K562 (cell line): ENCODE data around the gene ZNF302. TPM values are rescaled to one million over a fixed set of nuclear protein-coding genes. Genes with fewer than 3 reads are reported as not detected.

Source experiments
- ARID4B ChIP-seq: sonication (generic); formaldehyde crosslinking; IDR thresholded peaks from 2 replicates; pipeline ENCODE4 v1.8.0; 2022; ENCODE audit warnings: mild to moderate bottlenecking, missing genetic modification reagents
- CBFB ChIP-seq: sonication (generic); formaldehyde crosslinking; IDR thresholded peaks from 2 replicates; pipeline ENCODE4 v1.4.0; 2020; ENCODE audit warnings: mild to moderate bottlenecking, missing genetic modification reagents
- CC2D1A ChIP-seq: fragments of 450-650 bp; IDR thresholded peaks from 2 replicates; pipeline ENCODE4 v1.6.1; 2017; ENCODE audit warnings: mild to moderate bottlenecking
- CTCF ChIP-seq, 3 experiments: IDR thresholded peaks in 2 of 3; conservative IDR thresholded peaks in 1 of 3; 2 replicates each; pipeline ENCODE4 v1.5.1; 2011 to 2012; ENCODE audit warnings: low read length in 3 of 3, mild to moderate bottlenecking in 3 of 3, control low read depth in 2 of 3, improper control_type of control experiment in 1 of 3, inconsistent platforms in 1 of 3, low read depth in 1 of 3, mixed read lengths in 1 of 3, moderate library complexity in 1 of 3; ENCODE audit not compliant: insufficient read depth in 2 of 3
- FOXP1 ChIP-seq: sonication (generic); formaldehyde crosslinking; IDR thresholded peaks from 2 replicates; pipeline ENCODE4 v1.8.0; 2022; ENCODE audit warnings: mild to moderate bottlenecking, missing genetic modification reagents
- REST ChIP-seq, 2 experiments: fragments of 450-650 bp; formaldehyde crosslinking in 1 of 2; IDR thresholded peaks; 2 replicates each; pipeline versions ENCODE4 v1.4.0 to v1.6.1; 2014 to 2020; ENCODE audit warnings: mild to moderate bottlenecking in 2 of 2, borderline replicate concordance in 1 of 2, low read depth in 1 of 2
- SMARCE1 ChIP-seq: fragments of 450-650 bp; IDR thresholded peaks from 2 replicates; pipeline ENCODE4 v1.7.1; 2016; ENCODE audit warnings: mild to moderate bottlenecking
- SMC3 ChIP-seq: conservative IDR thresholded peaks from 2 replicates; pipeline ENCODE4 v1.6.1; 2011; ENCODE audit warnings: low read depth, low read length, improper control_type of control experiment; ENCODE audit not compliant: insufficient read depth
- ZNF12 ChIP-seq: sonication (generic); formaldehyde crosslinking; IDR thresholded peaks from 2 replicates; pipeline ENCODE4 v1.4.0; 2020; ENCODE audit warnings: mild to moderate bottlenecking, missing genetic modification reagents
- ZNF277 ChIP-seq: fragments of 250-450 bp; sonication (Bioruptor Pico); IDR thresholded peaks from 2 replicates; pipeline ENCODE4 v1.8.0; 2022; ENCODE audit warnings: inconsistent platforms, mild to moderate bottlenecking, moderate library complexity, borderline replicate concordance
- polyA plus RNA-seq, 8 experiments: library from polyadenylated mRNA; depleted of rRNA in 4 of 8; stranded (reverse) in 5 of 8; unstranded in 3 of 8; fragments of >200 nt; fragmentation: Nextera tagmentation in 2 of 8; fragmentation: Illumina TruSeq in 1 of 8; extraction: Ambion mirVana in 2 of 8; extraction: Trizol in 1 of 8; gene quantifications; 2 replicates each; pipeline versions ENCODE4 v1.2.1 to v1.2.3, GENCODE V29; 2011 to 2014; ENCODE audit warnings: inconsistent platforms in 1 of 8, missing spikeins in 1 of 8
- total RNA-seq, 7 experiments: library from RNA; depleted of rRNA in 6 of 7; stranded (reverse); fragments of >200 nt in 6 of 7; fragmentation: Illumina TruSeq in 2 of 7; extraction: Trizol in 2 of 7; gene quantifications; 2 replicates each; pipeline versions ENCODE4 v1.2.1 to v1.2.3, GENCODE V29; 2011 to 2021; ENCODE audit warnings: low replicate concordance in 1 of 7

The ZNF302 gene
- total and polyA plus RNA-seq, 9 of the 15 experiments (the other 6 are each of a cell fraction or from before 2014, with no cell fraction given), result 0.08 to 1.0 (median 0.27) TPM; not detected in 1

DNA sequence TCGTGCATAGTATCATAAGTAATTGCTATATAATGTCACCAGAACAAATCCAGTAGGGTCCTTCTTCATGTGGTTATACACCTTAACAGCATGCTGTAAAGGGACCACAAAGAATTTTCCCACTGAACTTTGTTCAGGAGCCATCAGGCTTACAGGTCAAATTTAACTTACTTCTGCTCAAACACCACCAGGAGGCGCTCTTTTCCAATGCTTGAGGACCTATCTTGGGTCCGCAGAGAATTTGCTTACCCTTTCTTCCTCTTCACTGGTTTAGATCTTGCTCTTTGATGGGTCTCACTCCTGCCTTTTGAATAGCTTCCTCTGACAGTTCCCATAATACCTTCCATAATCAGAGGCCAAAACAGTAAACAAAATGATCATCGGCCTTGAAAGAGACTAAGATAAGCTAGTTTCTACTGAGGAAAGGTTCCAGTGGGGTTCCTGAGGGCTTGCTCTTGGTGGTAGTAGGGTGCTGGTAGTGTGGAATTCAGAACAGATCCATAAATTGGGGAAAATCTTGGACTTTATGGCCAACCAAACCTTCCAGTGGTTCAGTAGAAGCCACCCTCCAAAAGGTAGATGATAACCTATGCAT lies 37.9 kb upstream of the ZNF302 start (continued):
- TF ChIP-seq REST (IDR thresholded peaks at IDR 0.05; ENCODE audit: borderline replicate concordance), result peak; percentile 75
- no peak for TF ChIP-seq REST (CRISPR knock-in tag; IDR thresholded peaks at IDR 0.05; ENCODE audit: low read depth)
- peak; percentile 75 to 95 (median 81) for TF ChIP-seq CTCF (IDR thresholded peaks at IDR 0.05 in 2 of 3, conservative IDR thresholded peaks at IDR 0.05 in 1 of 3; ENCODE audit: insufficient read depth in 2 of 3, low read depth in 1 of 3, low read length in 3 of 3)
- TF ChIP-seq CC2D1A, result no peak
- TF ChIP-seq FOXP1 (CRISPR knock-in tag), result no peak
- no peak for TF ChIP-seq ARID4B (CRISPR knock-in tag)
- no peak for TF ChIP-seq ZNF277
- TF ChIP-seq SMC3, result peak; percentile 77
- TF ChIP-seq ZNF12 (CRISPR knock-in tag), result no peak
- TF ChIP-seq SMARCE1, result no peak
- TF ChIP-seq CBFB, result no peak
